Measurements from ENCODE around the gene CEP95.

DNA sequence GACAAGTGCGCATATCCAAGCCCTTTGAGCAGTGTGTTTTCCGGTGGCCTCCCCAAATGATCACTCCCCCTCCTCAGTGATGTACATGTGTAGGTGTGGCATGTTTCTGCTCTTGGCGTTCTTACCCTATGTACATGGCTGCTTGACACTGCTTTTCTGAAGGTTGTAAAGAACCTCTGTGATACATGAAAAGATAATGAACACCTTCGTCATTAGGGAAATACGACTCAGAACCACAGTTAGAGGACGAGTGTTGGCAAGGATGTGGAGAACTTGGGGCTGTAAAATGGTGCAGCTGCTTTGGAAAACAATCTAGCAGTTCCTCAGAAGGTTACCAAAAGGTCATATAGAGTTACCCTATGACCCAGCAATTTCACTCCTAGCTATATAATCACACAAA is 28.6 kb downstream of the CEP95 start:
- TF ChIP-seq, protein P1, sequence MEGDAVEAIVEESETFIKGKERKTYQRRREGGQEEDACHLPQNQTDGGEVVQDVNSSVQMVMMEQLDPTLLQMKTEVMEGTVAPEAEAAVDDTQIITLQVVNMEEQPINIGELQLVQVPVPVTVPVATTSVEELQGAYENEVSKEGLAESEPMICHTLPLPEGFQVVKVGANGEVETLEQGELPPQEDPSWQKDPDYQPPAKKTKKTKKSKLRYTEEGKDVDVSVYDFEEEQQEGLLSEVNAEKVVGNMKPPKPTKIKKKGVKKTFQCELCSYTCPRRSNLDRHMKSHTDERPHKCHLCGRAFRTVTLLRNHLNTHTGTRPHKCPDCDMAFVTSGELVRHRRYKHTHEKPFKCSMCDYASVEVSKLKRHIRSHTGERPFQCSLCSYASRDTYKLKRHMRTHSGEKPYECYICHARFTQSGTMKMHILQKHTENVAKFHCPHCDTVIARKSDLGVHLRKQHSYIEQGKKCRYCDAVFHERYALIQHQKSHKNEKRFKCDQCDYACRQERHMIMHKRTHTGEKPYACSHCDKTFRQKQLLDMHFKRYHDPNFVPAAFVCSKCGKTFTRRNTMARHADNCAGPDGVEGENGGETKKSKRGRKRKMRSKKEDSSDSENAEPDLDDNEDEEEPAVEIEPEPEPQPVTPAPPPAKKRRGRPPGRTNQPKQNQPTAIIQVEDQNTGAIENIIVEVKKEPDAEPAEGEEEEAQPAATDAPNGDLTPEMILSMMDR (conservative IDR thresholded peaks at IDR 0.05 in 1 of 2, IDR thresholded peaks at IDR 0.05 in 1 of 2; ENCODE audit: low read depth in 1 of 2, low read length in 2 of 2): no peak
- TF ChIP-seq EZH2 (IDR thresholded peaks at IDR 0.05; ENCODE audit: low read length, missing control alignments): no peak
